HCT116 (cell line): ENCODE measurements around the gene CCSER1. TPM values are rescaled to one million over a fixed set of nuclear protein-coding genes. Genes with fewer than 3 reads are reported as not detected.

Source experiments
- ATAC-seq: fragments of 200-7000 bp; cut with Tn5 transposase; 2 replicates; pipeline ENCODE4 v1.9.1; 2020; ENCODE audit warnings: mild to moderate bottlenecking, moderate library complexity
- BruUV-seq: library from RNA; stranded (reverse); fragments of 400-500 nt; replicated peaks from 2 replicates; lab custom pipeline; 2021; lab: Mats Ljungman, UMichigan
- CTCF ChIA-PET: fragments of 300-600 bp; sonication (Branson Sonifier 250); formaldehyde crosslinking; loops from one replicate; lab custom pipeline; 2021; ENCODE audit warnings: antibody characterized with exemption; lab: Charles Lee
- POLR2A ChIA-PET: fragments of 300-600, 350-600 bp; sonication (Branson Sonifier 250); formaldehyde crosslinking; loops from one replicate; lab custom pipeline; 2021; ENCODE audit warnings: antibody characterized with exemption; lab: Charles Lee
- RAD21 ChIA-PET, 2 experiments: fragments of 300-600 bp; sonication (Branson Sonifier 250); formaldehyde crosslinking; loops; one replicate each; lab custom pipeline; 2023; ENCODE audit warnings: low total read pairs in 2 of 2; ENCODE audit not compliant: uncharacterized antibody in 2 of 2, unreplicated experiment in 2 of 2, low non-redundant PET in 1 of 2; lab: Charles Lee
- DNase-seq: peaks from one replicate; pipeline ENCODE4 v3.0.0-alpha.2; 2010; ENCODE audit warnings: low read depth, low spot score
- H2AFZ ChIP-seq: fragments of 200-600 bp; shearing (Covaris generic), sonication (generic); 2 replicates; pipeline ENCODE4 v1.6.1; 2017; ENCODE audit warnings: low read depth, mixed run types, mixed read lengths, antibody characterized with exemption, low read length; ENCODE audit not compliant: poor library complexity, severe bottlenecking
- H3K27ac ChIP-seq: 2 replicates; pipeline ENCODE4 v1.5.1; 2012; ENCODE audit warnings: low read depth, low read length
- H3K27me3 ChIP-seq: fragments of 200-600 bp; sonication (generic); 2 replicates; pipeline ENCODE4 v1.6.1; 2016; ENCODE audit warnings: mixed run types, low read length, mixed read lengths; ENCODE audit not compliant: insufficient read depth
- H3K36me3 ChIP-seq, 2 experiments: fragments of 200-500 bp in 1 of 2; fragments of 200-600 bp in 1 of 2; sonication (Bioruptor generic) in 1 of 2; sonication (generic) in 1 of 2; 2 replicates each; pipeline versions ENCODE4 v1.5.1 to v1.6.1; 2014 to 2016; ENCODE audit warnings: low read length in 2 of 2, inconsistent platforms in 1 of 2, mixed read lengths in 1 of 2, mixed run types in 1 of 2; ENCODE audit not compliant: insufficient read depth in 2 of 2, control insufficient read depth in 1 of 2
- H3K4me1 ChIP-seq, 2 experiments: fragments of 200-600 bp in 1 of 2; sonication (generic) in 1 of 2; 2 replicates each; pipeline versions ENCODE4 v1.5.1 to v1.6.1; 2012 to 2017; ENCODE audit warnings: low read length in 2 of 2, inconsistent platforms in 1 of 2, mild to moderate bottlenecking in 1 of 2, mixed read lengths in 1 of 2, mixed run types in 1 of 2, moderate library complexity in 1 of 2; ENCODE audit not compliant: insufficient read depth in 2 of 2, control insufficient read depth in 1 of 2
- H3K4me2 ChIP-seq: fragments of 200-600 bp; sonication (generic); 2 replicates; pipeline ENCODE4 v1.6.1; 2017; ENCODE audit warnings: mixed run types, low read length, mixed read lengths
- H3K4me3 ChIP-seq, 2 experiments: fragments of 200-600 bp in 1 of 2; sonication (generic) in 1 of 2; replicated peaks in 1 of 2; 2 replicates each; pipeline ENCODE4 v1.5.1; 2011 to 2016; ENCODE audit warnings: low read length in 2 of 2, control low read depth in 1 of 2, low read depth in 1 of 2, mild to moderate bottlenecking in 1 of 2, mixed read lengths in 1 of 2, mixed run types in 1 of 2
- H3K79me2 ChIP-seq: fragments of 200-600 bp; sonication (generic); 2 replicates; pipeline ENCODE4 v1.6.1; 2017; ENCODE audit warnings: mild to moderate bottlenecking, mixed run types, low read length, moderate library complexity, mixed read lengths; ENCODE audit not compliant: insufficient read depth
- H3K9ac ChIP-seq: fragments of 200-600 bp; sonication (generic); 2 replicates; pipeline ENCODE4 v1.6.1; 2016; ENCODE audit warnings: low read length, mixed read lengths
- H3K9me2 ChIP-seq: fragments of 200-600 bp; sonication (generic), shearing (Covaris generic); 2 replicates; pipeline ENCODE4 v1.6.1; 2017; ENCODE audit warnings: mixed run types, mild to moderate bottlenecking, moderate library complexity; ENCODE audit not compliant: insufficient read depth
- H3K9me3 ChIP-seq, 2 experiments: fragments of 200-500 bp in 1 of 2; fragments of 200-600 bp in 1 of 2; sonication (Bioruptor generic) in 1 of 2; sonication (generic) in 1 of 2; 2 replicates each; pipeline ENCODE4 v1.6.1; 2014 to 2017; ENCODE audit warnings: low read length in 2 of 2, mixed read lengths in 2 of 2, inconsistent platforms in 1 of 2, low read depth in 1 of 2, mild to moderate bottlenecking in 1 of 2, mixed run types in 1 of 2, moderate library complexity in 1 of 2; ENCODE audit not compliant: control insufficient read depth in 1 of 2, insufficient read depth in 1 of 2
- H4K20me1 ChIP-seq: fragments of 200-600 bp; sonication (generic), shearing (Covaris generic); 2 replicates; pipeline ENCODE4 v1.6.1; 2017; ENCODE audit warnings: mixed run types, mild to moderate bottlenecking, moderate library complexity; ENCODE audit not compliant: insufficient read depth
- CBX3 ChIP-seq: IDR thresholded peaks from 2 replicates; pipeline ENCODE4 v1.6.1; 2012; ENCODE audit warnings: low read depth
- EZH2 ChIP-seq: fragments of 200-600 bp; sonication (generic); IDR thresholded peaks from 2 replicates; pipeline ENCODE4 v1.6.1; 2017; ENCODE audit warnings: antibody characterized with exemption, mixed run types
- EZH2phosphoT487 ChIP-seq: fragments of 200-600 bp; IDR thresholded peaks from 2 replicates; pipeline ENCODE4 v1.6.1; 2018; ENCODE audit warnings: antibody characterized with exemption, borderline replicate concordance
- FOSL1 ChIP-seq: IDR thresholded peaks from 2 replicates; pipeline ENCODE4 v1.6.1; 2012; ENCODE audit warnings: low read depth
- MAX ChIP-seq: IDR thresholded peaks from 2 replicates; pipeline ENCODE4 v1.6.1; 2012
- POLR2A ChIP-seq: IDR thresholded peaks from 2 replicates; pipeline ENCODE4 v1.7.0; 2011; ENCODE audit warnings: borderline replicate concordance; ENCODE audit not compliant: insufficient read depth, insufficient read length; ENCODE audit errors: extremely low read depth
- POLR2AphosphoS5 ChIP-seq: IDR thresholded peaks from 2 replicates; pipeline ENCODE4 v1.6.1; 2011; ENCODE audit warnings: mild to moderate bottlenecking, low read depth, low read length, moderate library complexity
- REST ChIP-seq: IDR thresholded peaks from 2 replicates; pipeline ENCODE4 v1.6.1; 2012; ENCODE audit warnings: low read depth
- SIN3A ChIP-seq: IDR thresholded peaks from 2 replicates; pipeline ENCODE4 v1.6.1; 2012; ENCODE audit warnings: low read depth
- SRF ChIP-seq: IDR thresholded peaks from 2 replicates; pipeline ENCODE4 v1.6.1; 2012; ENCODE audit warnings: low read depth
- TCF7L2 ChIP-seq: IDR thresholded peaks from 2 replicates; pipeline ENCODE4 v1.7.0; 2011; ENCODE audit warnings: borderline replicate concordance, inconsistent platforms; ENCODE audit not compliant: insufficient read depth, insufficient read length; ENCODE audit errors: extremely low read depth
- ZFX ChIP-seq: fragments of 450-650 bp; IDR thresholded peaks from 2 replicates; pipeline ENCODE4 v1.6.1; 2017
- intact Hi-C: fragments of 100-400 bp; cut with micrococcal nuclease; formaldehyde crosslinking; loops from 2 replicates; pipeline ENCODE4 v1.10.0; 2022
- total RNA-seq: library from RNA; stranded (reverse); gene quantifications from one replicate; pipeline ENCODE4 v1.2.1, GENCODE V29; 2021; ENCODE audit not compliant: unreplicated experiment
- TF ChIP-seq, protein P1 (sequence below), 3 experiments: fragments of 200-600 bp in 1 of 3; sonication (generic) in 1 of 3; IDR thresholded peaks in 2 of 3; conservative IDR thresholded peaks in 1 of 3; 2 replicates each; pipeline ENCODE4 v1.5.1; 2012 to 2017; ENCODE audit warnings: low read depth in 2 of 3, low read length in 2 of 3, antibody characterized with exemption in 1 of 3, borderline replicate concordance in 1 of 3, control low read depth in 1 of 3, mild to moderate bottlenecking in 1 of 3, mixed read lengths in 1 of 3, mixed run types in 1 of 3, moderate library complexity in 1 of 3; ENCODE audit not compliant: insufficient read depth in 1 of 3

Gene CCSER1
- total RNA-seq, 1 experiment from 2014 or later, result 6.7 TPM

DNA sequence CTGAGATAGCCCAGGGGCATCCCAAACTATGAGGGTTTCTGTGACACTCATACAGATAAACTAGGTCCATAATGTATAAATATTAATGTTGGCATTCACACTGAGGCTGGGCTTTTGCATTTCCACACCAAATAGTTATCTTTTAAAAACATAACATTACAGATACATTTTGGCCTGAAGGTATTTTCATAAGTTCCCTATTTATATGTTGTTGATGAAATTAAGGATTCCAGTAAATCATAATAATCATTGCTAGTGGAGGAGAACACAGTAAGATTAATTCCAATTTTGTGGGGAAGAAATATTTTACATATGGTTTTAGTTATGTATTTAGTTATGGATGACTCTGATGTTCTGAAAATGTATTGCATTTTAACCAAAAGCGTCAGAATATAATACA is 479.6 kb downstream of the CCSER1 start:
- Histone ChIP-seq H3K9me3 (no peaks in the 10 kb centered on the region), H3K4me3 (no peak overlapping the region), H2AFZ (no peak overlapping the region), H4K20me1 (no peaks in the 10 kb centered on the region), H3K79me2 (no peaks in the 10 kb centered on the region), H3K36me3 (no peaks in the 10 kb centered on the region), H3K9ac (no peak overlapping the region), H3K27me3 (no peaks in the 10 kb centered on the region), H3K27ac (no peak overlapping the region), H3K4me2 (no peak overlapping the region), H3K9me2 (no peaks in the 10 kb centered on the region), H3K4me1 (no peaks in the 10 kb centered on the region)
- BruUV-seq, result no TSS peak
- POLR2A ChIA-PET, result no interaction called here
- no peak for TF ChIP-seq SRF
- TF ChIP-seq TCF7L2, result no peak
- TF ChIP-seq CBX3, result no peak
- no peak for TF ChIP-seq SIN3A
- no peak for TF ChIP-seq FOSL1
- no peak for TF ChIP-seq POLR2A
- TF ChIP-seq EZH2, result no peak
- no peak for TF ChIP-seq MAX
- TF ChIP-seq ZFX, result no peak
- TF ChIP-seq REST, result no peak
- TF ChIP-seq, protein P1, sequence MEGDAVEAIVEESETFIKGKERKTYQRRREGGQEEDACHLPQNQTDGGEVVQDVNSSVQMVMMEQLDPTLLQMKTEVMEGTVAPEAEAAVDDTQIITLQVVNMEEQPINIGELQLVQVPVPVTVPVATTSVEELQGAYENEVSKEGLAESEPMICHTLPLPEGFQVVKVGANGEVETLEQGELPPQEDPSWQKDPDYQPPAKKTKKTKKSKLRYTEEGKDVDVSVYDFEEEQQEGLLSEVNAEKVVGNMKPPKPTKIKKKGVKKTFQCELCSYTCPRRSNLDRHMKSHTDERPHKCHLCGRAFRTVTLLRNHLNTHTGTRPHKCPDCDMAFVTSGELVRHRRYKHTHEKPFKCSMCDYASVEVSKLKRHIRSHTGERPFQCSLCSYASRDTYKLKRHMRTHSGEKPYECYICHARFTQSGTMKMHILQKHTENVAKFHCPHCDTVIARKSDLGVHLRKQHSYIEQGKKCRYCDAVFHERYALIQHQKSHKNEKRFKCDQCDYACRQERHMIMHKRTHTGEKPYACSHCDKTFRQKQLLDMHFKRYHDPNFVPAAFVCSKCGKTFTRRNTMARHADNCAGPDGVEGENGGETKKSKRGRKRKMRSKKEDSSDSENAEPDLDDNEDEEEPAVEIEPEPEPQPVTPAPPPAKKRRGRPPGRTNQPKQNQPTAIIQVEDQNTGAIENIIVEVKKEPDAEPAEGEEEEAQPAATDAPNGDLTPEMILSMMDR (IDR thresholded peaks at IDR 0.05 in 2 of 3, conservative IDR thresholded peaks at IDR 0.05 in 1 of 3; ENCODE audit: borderline replicate concordance in 1 of 3, insufficient read depth in 1 of 3, low read depth in 2 of 3, low read length in 2 of 3), result no peak
- no peak for TF ChIP-seq POLR2AphosphoS5
- no peak for TF ChIP-seq EZH2phosphoT487
- CTCF ChIA-PET, result no interaction called here
- ATAC-seq (no peak), DNase-seq (no peak)
- RAD21 ChIA-PET, result no interaction called here
- intact Hi-C loops, result no loop called here
